ENCODE results near the gene ADAMTS12. TPM values are rescaled to one million over a fixed set of nuclear protein-coding genes. Genes with fewer than 3 reads are reported as not detected.

Gene ADAMTS12
- total RNA-seq, 1 experiment from 2014 or later = 0.15 TPM

DNA sequence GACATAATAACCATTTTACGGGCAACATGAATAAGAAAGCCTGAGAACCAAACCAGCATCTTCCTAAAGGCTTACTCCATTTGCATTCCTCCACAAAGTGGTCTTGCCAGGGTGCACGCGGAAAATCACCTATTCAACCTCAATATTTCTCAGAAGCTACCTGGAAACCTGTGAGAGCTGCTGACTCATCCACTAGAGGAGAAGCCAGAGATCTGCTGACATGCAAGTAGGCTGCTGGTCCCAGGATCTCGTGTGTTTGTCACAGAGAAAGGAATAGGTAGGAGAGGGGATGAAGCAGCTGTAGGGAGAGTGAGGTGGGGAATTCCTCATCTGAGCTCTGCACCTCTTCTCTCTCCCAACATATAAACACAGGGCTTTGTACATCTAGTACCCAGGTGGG, 138.1 kb downstream of the ADAMTS12 start:
- Histone ChIP-seq H3K4me3 (ENCODE audit: low read depth in 2 of 2, low read length in 2 of 2) (no peak overlapping the region), H3K27ac (ENCODE audit: low read length) (no peak overlapping the region), H3K27me3 (ENCODE audit: control insufficient read depth, insufficient read depth, low read length) (no peaks in the 10 kb centered on the region; the same call in 1 of the 2 replicates), H3K9me3 (ENCODE audit: control insufficient read depth, insufficient read depth, low read depth, low read length) (no peaks in the 10 kb centered on the region), H3K4me1 (ENCODE audit: control insufficient read depth, insufficient read depth, low read length) (no peaks in the 10 kb centered on the region), H3K36me3 (ENCODE audit: control insufficient read depth, insufficient read depth, low read length) (no peaks in the 10 kb centered on the region)
- in situ Hi-C loops (cut with HindIII; ENCODE audit: low pct_unique_long_range_greater_than_20kb, low sequenced_read_pairs) = no loop called here
- no peak for DNase-seq (ENCODE audit: low read depth, low spot score)
- intact Hi-C loops (cut with micrococcal nuclease; ENCODE audit: unreplicated experiment) = no loop called here
- ChIA-PET CTCF (no interaction called here), POLR2A (no interaction called here)
- ATAC-seq = no peak
- no TSS peak for BruUV-seq (replicated peaks)
- no peak for TF ChIP-seq TCF7L2 (IDR thresholded peaks at IDR 0.05; ENCODE audit: low read depth, low read length)
- TF ChIP-seq, protein P1, sequence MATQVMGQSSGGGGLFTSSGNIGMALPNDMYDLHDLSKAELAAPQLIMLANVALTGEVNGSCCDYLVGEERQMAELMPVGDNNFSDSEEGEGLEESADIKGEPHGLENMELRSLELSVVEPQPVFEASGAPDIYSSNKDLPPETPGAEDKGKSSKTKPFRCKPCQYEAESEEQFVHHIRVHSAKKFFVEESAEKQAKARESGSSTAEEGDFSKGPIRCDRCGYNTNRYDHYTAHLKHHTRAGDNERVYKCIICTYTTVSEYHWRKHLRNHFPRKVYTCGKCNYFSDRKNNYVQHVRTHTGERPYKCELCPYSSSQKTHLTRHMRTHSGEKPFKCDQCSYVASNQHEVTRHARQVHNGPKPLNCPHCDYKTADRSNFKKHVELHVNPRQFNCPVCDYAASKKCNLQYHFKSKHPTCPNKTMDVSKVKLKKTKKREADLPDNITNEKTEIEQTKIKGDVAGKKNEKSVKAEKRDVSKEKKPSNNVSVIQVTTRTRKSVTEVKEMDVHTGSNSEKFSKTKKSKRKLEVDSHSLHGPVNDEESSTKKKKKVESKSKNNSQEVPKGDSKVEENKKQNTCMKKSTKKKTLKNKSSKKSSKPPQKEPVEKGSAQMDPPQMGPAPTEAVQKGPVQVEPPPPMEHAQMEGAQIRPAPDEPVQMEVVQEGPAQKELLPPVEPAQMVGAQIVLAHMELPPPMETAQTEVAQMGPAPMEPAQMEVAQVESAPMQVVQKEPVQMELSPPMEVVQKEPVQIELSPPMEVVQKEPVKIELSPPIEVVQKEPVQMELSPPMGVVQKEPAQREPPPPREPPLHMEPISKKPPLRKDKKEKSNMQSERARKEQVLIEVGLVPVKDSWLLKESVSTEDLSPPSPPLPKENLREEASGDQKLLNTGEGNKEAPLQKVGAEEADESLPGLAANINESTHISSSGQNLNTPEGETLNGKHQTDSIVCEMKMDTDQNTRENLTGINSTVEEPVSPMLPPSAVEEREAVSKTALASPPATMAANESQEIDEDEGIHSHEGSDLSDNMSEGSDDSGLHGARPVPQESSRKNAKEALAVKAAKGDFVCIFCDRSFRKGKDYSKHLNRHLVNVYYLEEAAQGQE (IDR thresholded peaks at IDR 0.05; ENCODE audit: insufficient read depth in 1 of 2, low read depth in 2 of 2, low read length in 1 of 2) = no peak
- no peak for TF ChIP-seq SIN3A (IDR thresholded peaks at IDR 0.05; ENCODE audit: borderline replicate concordance, insufficient read depth, low read depth, low read length)
- TF ChIP-seq, protein P2, sequence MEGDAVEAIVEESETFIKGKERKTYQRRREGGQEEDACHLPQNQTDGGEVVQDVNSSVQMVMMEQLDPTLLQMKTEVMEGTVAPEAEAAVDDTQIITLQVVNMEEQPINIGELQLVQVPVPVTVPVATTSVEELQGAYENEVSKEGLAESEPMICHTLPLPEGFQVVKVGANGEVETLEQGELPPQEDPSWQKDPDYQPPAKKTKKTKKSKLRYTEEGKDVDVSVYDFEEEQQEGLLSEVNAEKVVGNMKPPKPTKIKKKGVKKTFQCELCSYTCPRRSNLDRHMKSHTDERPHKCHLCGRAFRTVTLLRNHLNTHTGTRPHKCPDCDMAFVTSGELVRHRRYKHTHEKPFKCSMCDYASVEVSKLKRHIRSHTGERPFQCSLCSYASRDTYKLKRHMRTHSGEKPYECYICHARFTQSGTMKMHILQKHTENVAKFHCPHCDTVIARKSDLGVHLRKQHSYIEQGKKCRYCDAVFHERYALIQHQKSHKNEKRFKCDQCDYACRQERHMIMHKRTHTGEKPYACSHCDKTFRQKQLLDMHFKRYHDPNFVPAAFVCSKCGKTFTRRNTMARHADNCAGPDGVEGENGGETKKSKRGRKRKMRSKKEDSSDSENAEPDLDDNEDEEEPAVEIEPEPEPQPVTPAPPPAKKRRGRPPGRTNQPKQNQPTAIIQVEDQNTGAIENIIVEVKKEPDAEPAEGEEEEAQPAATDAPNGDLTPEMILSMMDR (IDR thresholded peaks at IDR 0.05) = no peak
- no peak for TF ChIP-seq POLR2AphosphoS5 (IDR thresholded peaks at IDR 0.05; ENCODE audit: low read depth, low read length)

DNA sequence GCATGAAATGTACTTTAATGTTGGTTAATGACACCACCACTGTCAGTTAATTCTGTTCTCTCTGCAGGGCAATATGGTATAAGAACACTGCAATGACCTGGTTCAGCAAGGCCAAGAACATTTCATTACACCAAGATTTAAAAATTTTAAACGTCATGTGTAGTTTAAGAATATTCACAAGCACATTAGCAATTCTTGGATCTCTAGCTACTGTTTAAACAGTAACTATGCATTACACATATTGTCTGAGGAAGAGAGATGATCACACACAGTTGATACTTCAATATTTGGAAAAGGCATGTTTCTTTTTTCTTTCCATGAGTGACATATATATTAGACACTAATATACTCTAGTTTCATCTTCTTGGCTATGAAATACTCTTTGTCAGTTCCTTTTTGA, 143.0 kb downstream of the ADAMTS12 start:
- DNase-seq (ENCODE audit: low read depth, low spot score) (no peak), ATAC-seq (no peak)
- intact Hi-C loops (cut with micrococcal nuclease; ENCODE audit: unreplicated experiment) = no loop called here
- in situ Hi-C loops (cut with HindIII; ENCODE audit: low pct_unique_long_range_greater_than_20kb, low sequenced_read_pairs) = no loop called here
- Histone ChIP-seq H3K4me1 (ENCODE audit: control insufficient read depth, insufficient read depth, low read length) (no peaks in the 10 kb centered on the region), H3K9me3 (ENCODE audit: control insufficient read depth, insufficient read depth, low read depth, low read length) (no peaks in the 10 kb centered on the region), H3K27me3 (ENCODE audit: control insufficient read depth, insufficient read depth, low read length) (no peaks in the 10 kb centered on the region), H3K27ac (ENCODE audit: low read length) (no peak overlapping the region), H3K4me3 (ENCODE audit: low read depth in 2 of 2, low read length in 2 of 2) (no peak overlapping the region), H3K36me3 (ENCODE audit: control insufficient read depth, insufficient read depth, low read length) (no peaks in the 10 kb centered on the region)
- CTCF ChIA-PET = no interaction called here
- POLR2A ChIA-PET = no interaction called here
- TF ChIP-seq POLR2AphosphoS5 (IDR thresholded peaks at IDR 0.05; ENCODE audit: low read depth, low read length) (no peak), TCF7L2 (IDR thresholded peaks at IDR 0.05; ENCODE audit: low read depth, low read length) (no peak), SIN3A (IDR thresholded peaks at IDR 0.05; ENCODE audit: borderline replicate concordance, insufficient read depth, low read depth, low read length) (no peak)
- TF ChIP-seq, protein P1 (IDR thresholded peaks at IDR 0.05; ENCODE audit: insufficient read depth in 1 of 2, low read depth in 2 of 2, low read length in 1 of 2) = no peak
- TF ChIP-seq, protein P2 (IDR thresholded peaks at IDR 0.05) = no peak
- BruUV-seq (replicated peaks) = no TSS peak
